A549 (cell line): ENCODE measurements around the gene PRSS22. TPM values are rescaled to one million over a fixed set of nuclear protein-coding genes. Genes with fewer than 3 reads are reported as not detected.
A peak's percentile ranks its signal among the peaks of the same experiment; 100 is the strongest.

ENCODE experiments used
- ATAC-seq, 2 experiments: fragments of 200-7000 bp in 1 of 2; fragments of >200 bp in 1 of 2; cut with Nextera tagmentation in 1 of 2; cut with Tn5 transposase in 1 of 2; 3 replicates each; pipeline versions ENCODE4 v1.8.0 to v1.9.1; 2018 to 2020; ENCODE audit warnings: mild to moderate bottlenecking in 1 of 2, moderate library complexity in 1 of 2
- CTCF ChIA-PET: fragments of 300-600 bp; sonication (Branson Sonifier 250); formaldehyde crosslinking; extraction: SDS; loops from one replicate; lab custom pipeline; 2021; ENCODE audit warnings: antibody characterized with exemption, inconsistent platforms; lab: Yijun Ruan, JAX
- POLR2A ChIA-PET: fragments of 350-600 bp; formaldehyde crosslinking; extraction: SDS; loops from one replicate; lab custom pipeline; 2021; ENCODE audit warnings: antibody characterized with exemption, inconsistent platforms; lab: Yijun Ruan, JAX
- DNase-seq, 2 experiments: peaks; one replicate each; pipeline versions ENCODE4 v3.0.0 to v3.0.0-alpha.2; 2011 to 2016; ENCODE audit warnings: low read depth in 1 of 2, low spot score in 1 of 2
- FAIRE-seq: peaks from 2 replicates; lab custom pipeline; 2011; peaks lifted over from hg19 to GRCh38; lab: Jason Lieb, UNC
- H3K27ac ChIP-seq, 2 experiments: fragments of >200 bp; sonication (Bioruptor Twin); formaldehyde crosslinking; 3 replicates each; pipeline ENCODE4 v1.5.1; 2016 to 2017
- H3K4me1 ChIP-seq: fragments of >200 bp; sonication (Bioruptor Twin); formaldehyde crosslinking; 3 replicates; pipeline ENCODE4 v1.6.1; 2016
- H3K4me2 ChIP-seq: fragments of >200 bp; sonication (Bioruptor Twin); formaldehyde crosslinking; 3 replicates; pipeline ENCODE4 v1.6.1; 2016
- H3K4me3 ChIP-seq: fragments of >200 bp; sonication (Bioruptor Twin); formaldehyde crosslinking; 3 replicates; pipeline ENCODE4 v1.5.1; 2016
- H3K9me3 ChIP-seq: fragments of >200 bp; sonication (Bioruptor Twin); formaldehyde crosslinking; 3 replicates; pipeline ENCODE4 v1.6.1; 2016
- CBX2 ChIP-seq: fragments of 200-600 bp; sonication (generic); IDR thresholded peaks from 2 replicates; pipeline ENCODE4 v1.6.1; 2016; ENCODE audit warnings: low read depth, mild to moderate bottlenecking, borderline replicate concordance
- CHD2 ChIP-seq: fragments of 150-350 bp; IDR thresholded peaks from 2 replicates; pipeline ENCODE4 v1.6.1; 2014; ENCODE audit warnings: low read length; ENCODE audit not compliant: partially characterized antibody
- CHD4 ChIP-seq: fragments of 200-600 bp; sonication (generic); IDR thresholded peaks from 2 replicates; pipeline ENCODE4 v1.6.1; 2016; ENCODE audit warnings: antibody characterized with exemption, mild to moderate bottlenecking, borderline replicate concordance
- E2F6 ChIP-seq: IDR thresholded peaks from 2 replicates; pipeline ENCODE4 v1.6.1; 2012; ENCODE audit warnings: low read depth, borderline replicate concordance
- EHF ChIP-seq: fragments of 250-450 bp; sonication (Bioruptor Pico); IDR thresholded peaks from 2 replicates; pipeline ENCODE4 v1.5.0; 2020; ENCODE audit warnings: mild to moderate bottlenecking
- ELK1 ChIP-seq: fragments of 150-350 bp; IDR thresholded peaks from 2 replicates; pipeline ENCODE4 v1.6.1; 2014; ENCODE audit warnings: low read depth, mild to moderate bottlenecking, low read length
- EP300 ChIP-seq, 2 experiments: fragments of >200 bp; sonication (Bioruptor Twin); formaldehyde crosslinking; IDR thresholded peaks; 2 replicates in 1 of 2; 3 replicates in 1 of 2; pipeline ENCODE4 v1.6.1; 2016 to 2017
- FOXS1 ChIP-seq: fragments of 250-450 bp; sonication (Bioruptor Pico); IDR thresholded peaks from 2 replicates; pipeline ENCODE4 v1.5.0; 2020; ENCODE audit warnings: mild to moderate bottlenecking, moderate library complexity
- HDAC2 ChIP-seq: fragments of 200-600 bp; sonication (generic); IDR thresholded peaks from 2 replicates; pipeline ENCODE4 v1.6.1; 2016
- HES2 ChIP-seq: fragments of >200 bp; sonication (Bioruptor Twin); formaldehyde crosslinking; IDR thresholded peaks from 2 replicates; pipeline ENCODE4 v1.6.1; 2016
- HOXA7 ChIP-seq: fragments of 250-450 bp; sonication (Bioruptor Pico); IDR thresholded peaks from 2 replicates; pipeline ENCODE4 v1.5.0; 2020; ENCODE audit warnings: mild to moderate bottlenecking, moderate library complexity
- HOXB13 ChIP-seq: fragments of 250-450 bp; sonication (Bioruptor Pico); IDR thresholded peaks from 2 replicates; pipeline ENCODE4 v1.5.0; 2020; ENCODE audit warnings: low read depth, mild to moderate bottlenecking, moderate library complexity
- JUNB ChIP-seq: fragments of >200 bp; sonication (Bioruptor Twin); formaldehyde crosslinking; IDR thresholded peaks from 2 replicates; pipeline ENCODE4 v1.6.1; 2016
- KDM1A ChIP-seq: fragments of 200-600 bp; sonication (generic); IDR thresholded peaks from 2 replicates; pipeline ENCODE4 v1.6.1; 2016; ENCODE audit warnings: low read depth, mild to moderate bottlenecking
- KDM5A ChIP-seq: fragments of 200-600 bp; sonication (generic); IDR thresholded peaks from 2 replicates; pipeline ENCODE4 v1.6.1; 2016; ENCODE audit warnings: antibody characterized with exemption, mild to moderate bottlenecking
- MAFK ChIP-seq: fragments of 450-650 bp; IDR thresholded peaks from 2 replicates; pipeline ENCODE4 v1.6.1; 2014; ENCODE audit not compliant: partially characterized antibody
- MAZ ChIP-seq: fragments of 150-350 bp; IDR thresholded peaks from 2 replicates; pipeline ENCODE4 v1.6.1; 2014; ENCODE audit warnings: antibody characterized with exemption, low read depth, low read length, borderline replicate concordance
- MYC ChIP-seq: IDR thresholded peaks from 2 replicates; pipeline ENCODE4 v1.6.1; 2012; ENCODE audit warnings: mild to moderate bottlenecking, inconsistent platforms, low read length, improper control_type of control experiment, borderline replicate concordance
- PBX3 ChIP-seq: IDR thresholded peaks from 2 replicates; pipeline ENCODE4 v1.6.1; 2012
- PHF8 ChIP-seq: fragments of 200-600 bp; sonication (generic); IDR thresholded peaks from 2 replicates; pipeline ENCODE4 v1.6.1; 2016; ENCODE audit warnings: low read depth, mild to moderate bottlenecking, antibody characterized with exemption, moderate library complexity, borderline replicate concordance
- POLR2A ChIP-seq: IDR thresholded peaks from 2 replicates; pipeline ENCODE4 v1.6.1; 2012; ENCODE audit warnings: mild to moderate bottlenecking, low read length
- POLR2AphosphoS2 ChIP-seq: conservative IDR thresholded peaks from 2 replicates; pipeline ENCODE4 v1.6.1; 2012; ENCODE audit warnings: low read length, improper control_type of control experiment, inconsistent platforms
- RARB ChIP-seq: fragments of 250-450 bp; sonication (Bioruptor Pico); IDR thresholded peaks from 2 replicates; pipeline ENCODE4 v1.8.0; 2021; ENCODE audit warnings: mild to moderate bottlenecking, moderate library complexity
- REST ChIP-seq: fragments of 200-600 bp; sonication (generic); IDR thresholded peaks from 2 replicates; pipeline ENCODE4 v1.6.1; 2016; ENCODE audit warnings: antibody characterized with exemption, mild to moderate bottlenecking, moderate library complexity
- TFCP2L1 ChIP-seq: fragments of 250-450 bp; sonication (Bioruptor Pico); IDR thresholded peaks from 2 replicates; pipeline ENCODE4 v1.5.0; 2021; ENCODE audit warnings: mild to moderate bottlenecking
- ZFP36 ChIP-seq: fragments of 450-650 bp; IDR thresholded peaks from 2 replicates; pipeline ENCODE4 v1.6.1; 2014; ENCODE audit warnings: borderline replicate concordance; ENCODE audit not compliant: partially characterized antibody
- WGBS: methylation state at CpG from one replicate; pipeline ENCODE4 v1.1.6; 2017; ENCODE audit errors: missing lambda C conversion rate; 5-methylcytosine and 5-hydroxymethylcytosine counted together
- polyA plus RNA-seq, 4 experiments: library from polyadenylated mRNA; depleted of rRNA in 3 of 4; stranded (reverse); fragments of >200 nt; fragmentation: RNase III in 1 of 4; extraction: RNeasy Plus Mini Kit Qiagen cat#74134 plus additional on column Dnase treatment in 1 of 4; gene quantifications; 2 replicates in 3 of 4; 3 replicates in 1 of 4; pipeline ENCODE4 v1.2.3, GENCODE V29; 2011 to 2017

The PRSS22 gene
- polyA plus RNA-seq, 2 of the 4 experiments (the other 2 are of a cell fraction) = 0.10 TPM; not detected in 1

DNA sequence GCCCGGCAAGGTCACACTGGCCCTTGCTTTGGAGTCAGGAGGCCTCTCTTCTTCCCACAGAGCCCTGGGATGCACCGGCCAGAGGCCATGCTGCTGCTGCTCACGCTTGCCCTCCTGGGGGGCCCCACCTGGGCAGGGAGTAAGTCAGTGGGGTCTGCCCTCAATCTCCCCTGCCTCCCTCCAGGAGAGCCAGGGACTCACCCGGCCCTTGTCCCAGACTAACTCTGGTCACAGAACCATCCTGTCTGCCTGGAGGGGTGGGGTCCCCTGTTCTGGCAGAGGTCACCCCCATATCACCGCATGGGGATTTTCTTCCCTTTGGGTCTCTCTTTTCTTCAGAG lies 27.6 kb downstream of the PRSS22 start:
- POLR2A ChIA-PET = no interaction called here
- WGBS = 93% methylated on average over 2 of the region's 5 CpGs
- Histone ChIP-seq H3K4me2 (no peak overlapping the region), H3K4me3 (no peak overlapping the region), H3K27ac (peak overlapping the region in 1 of 2 experiments; percentile 54; a peak in 3 of 6 replicates), H3K4me1 (peaks cover 11% of the 10 kb centered on the region), H3K9me3 (no peaks in the 10 kb centered on the region)
- ATAC-seq (peak in 1 of 2 experiments; percentile 11; a peak in 1 of 6 replicates), DNase-seq (no peak), FAIRE-seq (no peak)
- TF ChIP-seq KDM1A (no peak), FOXS1 (no peak), JUNB (no peak), HDAC2 (no peak), HOXA7 (CRISPR knock-in tag) (no peak), MYC (no peak), E2F6 (no peak), TFCP2L1 (no peak), RARB (CRISPR knock-in tag) (no peak), ZFP36 (no peak), CBX2 (no peak), POLR2AphosphoS2 (no peak), EP300 (IDR thresholded peaks at IDR 0.05) (no peak)
- CTCF ChIA-PET = interaction anchor here (1.9 to 5.0 kb wide), 2 partner anchors 9 to 59 kb away, joined by 4 to 31 read pairs; no protein-coding TSS in a partner anchor

DNA sequence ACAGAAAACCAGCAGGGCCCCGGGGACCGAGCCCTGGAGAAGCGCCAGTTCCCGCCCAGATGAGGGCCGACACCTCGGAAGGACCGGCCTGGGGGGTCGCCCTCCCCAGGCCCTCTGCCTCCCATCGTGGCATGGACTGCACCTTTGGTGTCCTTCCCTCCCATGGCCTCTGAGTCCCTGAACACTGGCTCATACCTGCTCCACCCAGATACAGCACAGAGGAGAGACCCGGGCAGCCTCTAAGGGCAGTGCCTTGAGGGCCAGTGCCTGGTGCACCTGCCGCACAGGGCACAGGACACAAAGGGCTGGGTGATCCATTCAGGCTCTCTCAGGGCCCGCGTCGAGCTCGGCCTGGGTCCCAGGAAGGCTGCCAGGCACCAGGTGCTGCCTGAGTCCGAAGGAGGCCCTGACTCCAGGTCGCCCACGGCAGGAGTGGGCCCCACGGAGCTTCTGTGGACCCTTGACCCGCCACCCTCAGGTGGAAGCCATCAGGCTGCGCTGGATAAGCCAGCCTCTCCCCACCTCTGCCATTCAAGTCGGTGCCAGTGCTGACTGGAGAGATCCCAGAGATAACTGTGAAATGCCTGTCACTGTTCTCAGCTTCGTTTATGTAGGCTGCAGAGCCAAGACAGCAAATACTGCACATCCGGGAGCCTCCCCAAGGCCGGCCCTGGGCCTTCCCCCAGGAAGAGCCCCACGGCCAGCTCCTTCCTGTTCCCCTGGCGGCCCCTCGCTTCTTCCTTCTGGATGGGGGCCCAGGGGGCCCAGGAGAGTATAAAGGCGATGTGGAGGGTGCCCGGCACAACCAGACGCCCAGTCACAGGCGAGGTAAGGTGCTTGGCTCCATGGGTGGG lies 28.2 kb downstream of the PRSS22 start, which contains the start of gene ZG16B:
Gene ZG16B, plus strand, starts transcription at position 803 of the 854 bp plus-strand sequence. CDS start 139 bp downstream, outside the sequence.
- peak within 1 kb of the TSS in 1 of 2 experiments; percentile 54; a peak in 3 of 6 replicates for H3K27ac ChIP-seq

DNA sequence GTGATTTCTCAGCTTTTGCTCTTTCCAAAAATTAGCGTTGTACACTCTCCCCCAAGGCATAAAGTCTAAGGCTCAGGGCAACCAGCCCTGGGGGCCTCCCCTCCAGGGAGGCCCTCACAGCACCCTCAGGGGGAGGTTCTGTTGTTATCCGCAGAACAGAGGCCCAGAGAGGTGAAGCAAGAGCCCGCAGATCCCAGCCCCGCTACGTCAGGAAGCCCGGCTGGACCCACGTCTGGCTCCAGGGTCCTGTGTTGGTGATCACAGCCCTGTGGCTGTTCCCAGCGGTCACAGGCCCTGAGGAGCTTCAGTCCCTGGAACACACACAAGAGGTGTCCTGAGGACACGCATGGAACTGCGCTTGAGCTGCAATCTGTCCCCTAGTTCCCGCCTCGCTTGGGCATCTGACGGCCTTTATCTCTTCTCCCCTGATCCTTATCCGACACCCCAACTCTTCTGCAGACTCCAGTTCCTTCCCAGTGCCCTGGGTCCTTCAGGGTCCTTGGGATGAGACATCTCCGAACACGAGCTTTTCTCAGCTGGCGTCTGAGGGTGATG lies 29.0 kb downstream of the PRSS22 start:
- Histone ChIP-seq H3K4me1 (peaks cover 7% of the 10 kb centered on the region; the same call in 1 of the 3 replicates), H3K4me3 (no peak overlapping the region), H3K9me3 (no peaks in the 10 kb centered on the region), H3K4me2 (no peak overlapping the region), H3K27ac (no peak overlapping the region)
- ATAC-seq (peak in 1 of 2 experiments; percentile 15; a peak in 1 of 6 replicates), FAIRE-seq (no peak), DNase-seq (no peak)
- ChIA-PET CTCF (interaction anchor here (0.6 to 5.0 kb wide), 2 partner anchors 10 to 33 kb away, joined by 3 to 31 read pairs; no protein-coding TSS in a partner anchor), POLR2A (no interaction called here)
- 85% methylated on average over 15 of the region's 17 CpGs for WGBS
- TF ChIP-seq CHD2 (no peak), ELK1 (no peak), REST (no peak), MAZ (no peak), CBX2 (no peak), MAFK (no peak), PBX3 (no peak), RARB (CRISPR knock-in tag) (no peak), PHF8 (no peak), KDM5A (no peak)

More for the DNA sequence above, 28.2 kb downstream of the PRSS22 start, which contains the start of gene ZG16B:
- H3K9me3 ChIP-seq = no peaks in the 10 kb centered on the region
- DNase-seq (no peak), ATAC-seq (peak; percentile 16 to 44; a peak in 3 of 6 replicates), FAIRE-seq (no peak)
- H3K4me1 ChIP-seq = peaks cover 7% of the 10 kb centered on the region; the same call in 1 of the 3 replicates
- WGBS = 66% methylated on average over 29 of the region's 32 CpGs
- POLR2A ChIA-PET = no interaction called here
- CTCF ChIA-PET = interaction anchor here (5.0 kb wide), 1 partner anchor 9 kb away, joined by 31 read pairs; no protein-coding TSS in a partner anchor
- no peak for TF ChIP-seq HOXB13 (CRISPR knock-in tag)
- no peak for TF ChIP-seq EHF (CRISPR knock-in tag)
- no peak for TF ChIP-seq CHD4
- TF ChIP-seq TFCP2L1 = no peak
- no peak for TF ChIP-seq POLR2A
- TF ChIP-seq CBX2 = no peak
- TF ChIP-seq MYC = no peak
- TF ChIP-seq HES2 = no peak
- TF ChIP-seq JUNB = no peak
- no peak within 1 kb of the TSS for H3K4me2 ChIP-seq
- no peak within 1 kb of the TSS for H3K4me3 ChIP-seq
